22Rv1 (cell line): Measurements from ENCODE around the gene APEH.

ENCODE experiments used
- H3K27ac ChIP-seq: fragments of 450-650 bp; 2 replicates; pipeline ENCODE4 v1.5.1; 2017
- CTCF ChIP-seq: fragments of 450-650 bp; IDR thresholded peaks from 2 replicates; pipeline ENCODE4 v1.5.1; 2017; ENCODE audit warnings: mild to moderate bottlenecking
- ZFX ChIP-seq: fragments of 450-650 bp; IDR thresholded peaks from 2 replicates; pipeline ENCODE4 v1.6.1; 2017; ENCODE audit warnings: antibody characterized with exemption, borderline replicate concordance

APEH gene

GRCh38 chr3:49723296-49723627, 49.1 kb downstream of the APEH start:
- TF ChIP-seq CTCF (no peak), ZFX (no peak)
- peak overlapping the region; percentile 97 for H3K27ac ChIP-seq

- peak within 1 kb of the TSS; percentile 97 for H3K27ac ChIP-seq
- no peak for TF ChIP-seq ZFX
- TF ChIP-seq CTCF, result no peak
Measured at GRCh38 chr3:49723628-49724551, 49.7 kb downstream of the APEH start, which contains the start of gene GMPPB. TSS of gene GMPPB (minus strand) at chr3:49723951. CDS start at chr3:49723726, 225 bp downstream.

DNA sequence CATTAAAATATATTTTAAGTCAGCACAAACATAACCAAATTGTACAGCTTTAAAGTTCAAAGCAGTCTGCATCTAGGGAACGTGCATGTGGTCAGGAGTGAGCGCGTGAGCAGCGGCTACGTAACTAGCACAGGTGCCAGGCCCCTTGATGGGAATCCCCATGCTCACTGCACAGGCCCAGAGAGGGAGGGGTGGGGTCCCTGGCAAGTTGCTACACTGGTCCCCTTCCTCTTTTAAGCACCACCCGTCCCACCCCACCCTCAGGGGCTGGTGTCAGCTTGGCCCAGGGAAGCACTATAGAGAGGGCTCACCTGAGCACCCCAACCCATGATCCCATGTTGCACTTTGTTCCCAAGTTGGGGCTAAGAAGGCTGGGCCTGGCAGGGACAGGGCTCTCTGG, 50.4 kb downstream of the APEH start:
- TF ChIP-seq ZFX (no peak), CTCF (no peak)
- peak overlapping the region; percentile 97 for H3K27ac ChIP-seq

DNA sequence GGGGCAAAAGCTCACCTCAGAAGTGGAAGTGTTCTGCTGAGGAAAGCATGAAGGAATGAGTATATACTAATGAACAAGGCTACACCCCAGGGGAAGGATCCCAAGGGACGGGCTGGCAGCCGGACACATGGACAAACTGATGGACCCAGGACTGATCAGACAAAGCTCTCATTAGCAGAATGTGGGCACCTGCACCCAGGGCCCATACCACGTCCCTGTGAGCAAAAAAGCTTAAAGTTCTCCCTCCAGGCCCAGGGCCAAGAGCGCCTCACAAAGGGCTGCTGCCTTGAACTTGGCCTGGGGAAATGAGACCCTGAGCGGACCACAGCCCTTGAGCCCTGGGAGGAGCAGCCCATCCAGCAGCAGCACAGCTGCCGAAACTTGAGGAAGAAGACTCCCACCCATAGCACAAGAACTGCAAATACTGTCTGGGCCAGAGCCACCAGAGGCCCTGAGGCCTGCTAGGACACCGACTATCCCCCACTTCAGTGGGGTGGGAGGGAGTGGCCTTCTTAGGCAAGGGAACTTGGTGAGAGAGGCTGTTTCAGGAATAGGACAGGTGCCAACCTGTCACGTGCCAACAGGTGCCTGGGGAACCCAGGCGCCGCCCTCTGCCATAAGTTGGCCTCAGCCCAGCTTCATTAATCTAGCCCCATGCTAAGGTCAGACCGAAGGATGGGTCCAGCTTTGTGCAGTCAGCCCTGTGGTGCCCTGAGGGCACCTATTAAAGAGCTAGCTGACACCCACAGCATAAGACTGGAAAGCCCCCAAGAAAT, 51.9 kb downstream of the APEH start:
- peak overlapping the region; percentile 97 for H3K27ac ChIP-seq
- TF ChIP-seq CTCF, result no peak
- no peak for TF ChIP-seq ZFX

GRCh38 chr3:49727154-49727923, 53.2 kb downstream of the APEH start:
- TF ChIP-seq ZFX (no peak), CTCF (no peak)
- peak overlapping the region; percentile 97; the same call in 1 of the 2 replicates for H3K27ac ChIP-seq

GRCh38 chr3:49727924-49728361, 53.8 kb downstream of the APEH start:
- TF ChIP-seq CTCF, result no peak
- H3K27ac ChIP-seq, result no peak overlapping the region
